Measurements from ENCODE around the gene RAB18. TPM values are rescaled to one million over a fixed set of nuclear protein-coding genes. Genes with fewer than 3 reads are reported as not detected.

RAB18 gene
- total and polyA plus RNA-seq, 9 of the 15 experiments (the other 6 are each of a cell fraction or from before 2014, with no cell fraction given), result 10.5 to 46.3 (median 32.5) TPM

GRCh38 chr10:27496137-27496536 lies 8.0 kb upstream of the RAB18 start (continued):
- TF ChIP-seq, protein P1, sequence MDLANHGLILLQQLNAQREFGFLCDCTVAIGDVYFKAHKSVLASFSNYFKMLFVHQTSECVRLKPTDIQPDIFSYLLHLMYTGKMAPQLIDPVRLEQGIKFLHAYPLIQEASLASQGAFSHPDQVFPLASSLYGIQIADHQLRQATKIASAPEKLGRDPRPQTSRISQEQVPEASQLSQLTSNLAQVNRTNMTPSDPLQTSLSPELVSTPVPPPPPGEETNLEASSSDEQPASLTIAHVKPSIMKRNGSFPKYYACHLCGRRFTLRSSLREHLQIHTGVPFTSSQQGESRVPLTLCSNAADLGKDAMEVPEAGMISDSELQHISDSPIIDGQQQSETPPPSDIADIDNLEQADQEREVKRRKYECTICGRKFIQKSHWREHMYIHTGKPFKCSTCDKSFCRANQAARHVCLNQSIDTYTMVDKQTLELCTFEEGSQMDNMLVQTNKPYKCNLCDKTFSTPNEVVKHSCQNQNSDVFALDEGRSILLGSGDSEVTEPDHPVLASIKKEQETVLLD (IDR thresholded peaks at IDR 0.05), result no peak
- no peak for TF ChIP-seq PHF21A (IDR thresholded peaks at IDR 0.05; ENCODE audit: borderline replicate concordance, low read depth)
- no peak for TF ChIP-seq ZNF449 (CRISPR knock-in tag; IDR thresholded peaks at IDR 0.05)
- no peak for TF ChIP-seq TEAD4 (IDR thresholded peaks at IDR 0.05; ENCODE audit: low read length)
- TF ChIP-seq TEAD4 (CRISPR knock-in tag; IDR thresholded peaks at IDR 0.05; ENCODE audit: borderline replicate concordance), result no peak
- no peak for TF ChIP-seq KDM2B (CRISPR knock-in tag; IDR thresholded peaks at IDR 0.05)
- TF ChIP-seq ZC3H4 (CRISPR knock-in tag; IDR thresholded peaks at IDR 0.05; ENCODE audit: borderline replicate concordance), result no peak
- no peak for TF ChIP-seq MXI1 (IDR thresholded peaks at IDR 0.05; ENCODE audit: low read depth, low read length)
- TF ChIP-seq ZNF282 (CRISPR knock-in tag; IDR thresholded peaks at IDR 0.05), result no peak
- no peak for TF ChIP-seq HOXB6 (CRISPR knock-in tag; IDR thresholded peaks at IDR 0.05; ENCODE audit: borderline replicate concordance)
- TF ChIP-seq CLOCK (CRISPR knock-in tag; IDR thresholded peaks at IDR 0.05; ENCODE audit: borderline replicate concordance), result no peak

Measured in K562 (cell line).